Measurements from ENCODE around the gene PREP.

The PREP gene

GRCh38 chr6:105310371-105310770, 92.5 kb downstream of the PREP start:
- DNase-seq (ENCODE audit: low read depth, low spot score): no peak

- DNase-seq (ENCODE audit: low read depth, low spot score): no peak
Measured at GRCh38 chr6:105308840-105309239, 94.0 kb downstream of the PREP start.

GRCh38 chr6:105305521-105305920, 97.4 kb downstream of the PREP start:
- DNase-seq (ENCODE audit: low read depth, low spot score): no peak

- DNase-seq (ENCODE audit: low read depth, low spot score): no peak
Measured at GRCh38 chr6:105304825-105305224, 98.1 kb downstream of the PREP start.

- DNase-seq (ENCODE audit: low read depth, low spot score): no peak
Measured at GRCh38 chr6:105304366-105304765, 98.5 kb downstream of the PREP start.

GRCh38 chr6:105302617-105303128, 100.2 kb downstream of the PREP start:
- no peak for DNase-seq (ENCODE audit: low read depth, low spot score)

- DNase-seq (ENCODE audit: low read depth, low spot score): no peak
Measured at GRCh38 chr6:105301756-105302616, 100.9 kb downstream of the PREP start.

GRCh38 chr6:105301072-105301503, 101.8 kb downstream of the PREP start:
- no peak for DNase-seq (ENCODE audit: low read depth, low spot score)

GRCh38 chr6:105300090-105300489, 102.8 kb downstream of the PREP start:
- DNase-seq (ENCODE audit: low read depth, low spot score): no peak

GRCh38 chr6:105294129-105294528, 108.8 kb downstream of the PREP start:
- DNase-seq (ENCODE audit: low read depth, low spot score): no peak

GRCh38 chr6:105292689-105293339, 110.1 kb downstream of the PREP start:
- DNase-seq (ENCODE audit: low read depth, low spot score): no peak

- DNase-seq (ENCODE audit: low read depth, low spot score): no peak
Measured at GRCh38 chr6:105291525-105291924, 111.4 kb downstream of the PREP start.

- no peak for DNase-seq (ENCODE audit: low read depth, low spot score)
Measured at GRCh38 chr6:105282631-105283585, 120.0 kb downstream of the PREP start.

- DNase-seq (ENCODE audit: low read depth, low spot score): no peak
Measured at GRCh38 chr6:105280033-105280432, 122.8 kb downstream of the PREP start.

GRCh38 chr6:105279463-105279862, 123.4 kb downstream of the PREP start:
- DNase-seq (ENCODE audit: low read depth, low spot score): no peak

GRCh38 chr6:105278813-105279212, 124.1 kb downstream of the PREP start:
- no peak for DNase-seq (ENCODE audit: low read depth, low spot score)

GRCh38 chr6:105278035-105278434, 124.8 kb downstream of the PREP start:
- no peak for DNase-seq (ENCODE audit: low read depth, low spot score)

GRCh38 chr6:105276374-105276773, 126.5 kb downstream of the PREP start:
- DNase-seq (ENCODE audit: low read depth, low spot score): no peak

- no peak for DNase-seq (ENCODE audit: low read depth, low spot score)
Measured at GRCh38 chr6:105275542-105275941, 127.3 kb downstream of the PREP start.

- no peak for DNase-seq (ENCODE audit: low read depth, low spot score)
Measured at GRCh38 chr6:105274678-105275077, 128.2 kb downstream of the PREP start.

GRCh38 chr6:105273589-105273988, 129.3 kb downstream of the PREP start:
- DNase-seq (ENCODE audit: low read depth, low spot score): no peak

- DNase-seq (ENCODE audit: low read depth, low spot score): no peak
Measured at GRCh38 chr6:105272786-105273185, 130.1 kb downstream of the PREP start.

Measured in activated CD4-positive, CD25-positive, alpha-beta regulatory T cell treated with anti-CD3 and anti-CD28 coated beads, Interleukin-2, amount 50 U/mL, for 16 hours (primary cell).